ENCODE data around the gene GANC.
"Not testable (repeated sequence)": the region's sequence is repeated elsewhere in the genome, so short reads cannot be mapped to it uniquely, and the experiment has no call there.

GANC gene

GRCh38 chr15:42272939-42273899 lies at the start of gene GANC, which contains the start of gene TMEM87A:
GANC (plus strand) TSS chr15:42273201; CDS start chr15:42274482, 1,281 bp downstream.
TMEM87A (minus strand) TSS chr15:42273433; CDS start chr15:42273398, 35 bp downstream.
- peak; percentile 93 to 94 for DNase-seq

DNA sequence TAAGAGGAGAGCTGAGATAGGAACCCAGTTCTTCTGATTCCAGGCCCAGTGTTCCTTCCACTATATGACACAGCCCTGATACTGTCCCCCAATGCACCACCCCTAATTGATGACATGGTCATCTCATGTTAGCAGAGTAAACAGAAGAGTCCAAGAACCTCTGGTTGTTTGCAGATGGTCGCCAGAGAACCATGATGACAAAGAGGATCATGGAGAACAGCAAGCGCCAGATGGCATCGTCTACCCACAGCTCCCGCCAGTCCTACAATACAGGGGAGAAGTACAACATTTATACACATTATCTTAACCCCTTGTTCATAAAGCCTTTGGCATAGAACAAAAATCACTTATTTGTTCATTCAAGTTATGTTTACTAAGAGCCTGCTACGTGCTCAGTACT lies 46.4 kb upstream of the GANC start:
- no peak for DNase-seq

DNA sequence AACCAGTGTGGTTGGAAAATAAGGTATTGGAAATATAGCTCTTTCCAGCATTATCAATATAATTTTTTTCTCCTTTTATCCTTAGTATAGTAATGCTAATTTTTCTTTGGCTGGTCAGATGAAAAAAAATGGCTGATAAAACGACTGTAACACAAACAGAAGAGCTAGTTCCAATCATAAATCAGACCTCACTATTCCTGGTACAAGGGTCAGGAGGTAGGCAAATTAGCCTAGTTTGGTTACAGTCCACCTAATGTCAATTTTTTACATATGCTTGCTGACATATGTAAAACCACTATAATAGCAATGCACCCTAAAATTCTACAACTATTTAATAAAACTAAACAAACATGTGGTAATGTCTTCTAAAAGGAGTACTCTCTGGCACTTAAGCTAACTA lies 45.0 kb upstream of the GANC start:
- no peak for DNase-seq

DNA sequence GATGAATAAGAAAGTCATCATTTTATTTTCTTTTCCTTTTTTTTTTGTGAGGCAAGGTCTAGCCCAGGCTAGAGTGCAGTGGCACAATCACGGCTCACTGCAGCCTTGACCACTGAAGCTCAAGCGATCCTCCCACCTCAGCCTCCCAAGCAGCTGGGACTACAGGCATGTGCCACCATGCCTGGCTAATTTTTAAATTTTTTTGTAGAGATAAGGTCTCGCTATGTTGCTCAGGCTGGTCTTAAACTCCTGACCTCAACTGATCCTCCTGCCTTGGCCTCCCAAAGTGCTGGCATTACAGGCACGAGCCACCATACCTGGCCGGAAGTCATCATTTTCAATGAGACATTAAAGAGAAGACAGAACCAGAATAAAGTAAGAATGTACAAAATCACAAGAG lies 44.0 kb upstream of the GANC start:
- not testable (repeated sequence) for DNase-seq

GRCh38 chr15:42231088-42231487 lies 41.9 kb upstream of the GANC start:
- no peak for DNase-seq

GRCh38 chr15:42232606-42233005 lies 40.4 kb upstream of the GANC start:
- no peak for DNase-seq

GRCh38 chr15:42233107-42233506 lies 39.9 kb upstream of the GANC start:
- DNase-seq: no peak

DNA sequence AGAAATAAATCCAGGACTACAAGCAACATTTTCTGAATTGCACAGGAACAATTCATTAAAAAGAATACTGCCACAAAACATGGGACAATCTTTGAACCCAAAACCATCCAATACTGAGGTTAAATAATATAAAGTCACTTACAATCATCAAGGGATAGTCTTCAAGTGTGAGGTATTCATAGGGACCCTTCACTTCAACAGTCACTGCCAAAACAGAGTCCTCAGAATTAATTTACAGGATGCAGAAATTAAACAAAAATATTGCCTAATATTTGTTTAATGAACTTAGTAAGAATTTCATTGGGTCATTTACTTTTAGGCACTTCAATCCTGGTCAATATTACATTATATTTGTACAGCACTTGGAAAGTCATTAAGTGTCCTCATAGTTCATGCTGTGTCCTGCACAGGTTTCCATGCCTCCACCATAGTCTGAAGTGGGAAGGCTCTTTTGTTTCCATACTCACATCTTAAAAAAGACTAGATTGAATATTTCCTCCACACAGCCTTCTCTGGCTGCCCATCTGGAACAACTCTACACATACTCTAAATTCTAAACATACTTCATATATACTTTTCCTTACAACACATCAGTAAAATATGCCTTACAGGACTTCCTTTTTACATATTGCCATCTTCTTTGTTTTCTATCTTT lies 33.3 kb upstream of the GANC start:
- DNase-seq: no peak

DNA sequence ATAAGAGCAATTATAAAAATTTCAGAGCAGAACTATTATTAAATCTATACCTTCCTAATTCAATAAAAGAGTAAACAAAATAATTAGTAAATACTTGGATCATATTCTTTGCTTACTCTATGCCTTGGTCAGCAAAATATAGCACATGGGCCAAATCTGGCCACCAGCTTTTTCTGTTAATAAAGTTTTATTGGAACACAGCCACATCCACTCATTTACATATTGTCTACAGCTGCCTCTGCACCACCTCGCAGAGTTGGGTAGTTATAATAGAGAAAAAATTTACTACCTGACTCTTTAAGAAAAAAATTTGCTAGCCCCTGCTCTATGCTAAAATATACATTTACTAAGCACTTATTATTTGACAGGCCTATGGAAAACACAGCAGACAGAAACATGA lies 32.2 kb upstream of the GANC start:
- no peak for DNase-seq

- DNase-seq: no peak
Measured at GRCh38 chr15:42253300-42253699, 19.7 kb upstream of the GANC start.

GRCh38 chr15:42264795-42265194 lies 8.2 kb upstream of the GANC start:
- no peak for DNase-seq

GRCh38 chr15:42267286-42267685 lies 5.7 kb upstream of the GANC start:
- DNase-seq: no peak

- no peak for DNase-seq
Measured at GRCh38 chr15:42270551-42270950, 2.5 kb upstream of the GANC start.

GRCh38 chr15:42270996-42271395 lies 2.0 kb upstream of the GANC start:
- no peak for DNase-seq

DNA sequence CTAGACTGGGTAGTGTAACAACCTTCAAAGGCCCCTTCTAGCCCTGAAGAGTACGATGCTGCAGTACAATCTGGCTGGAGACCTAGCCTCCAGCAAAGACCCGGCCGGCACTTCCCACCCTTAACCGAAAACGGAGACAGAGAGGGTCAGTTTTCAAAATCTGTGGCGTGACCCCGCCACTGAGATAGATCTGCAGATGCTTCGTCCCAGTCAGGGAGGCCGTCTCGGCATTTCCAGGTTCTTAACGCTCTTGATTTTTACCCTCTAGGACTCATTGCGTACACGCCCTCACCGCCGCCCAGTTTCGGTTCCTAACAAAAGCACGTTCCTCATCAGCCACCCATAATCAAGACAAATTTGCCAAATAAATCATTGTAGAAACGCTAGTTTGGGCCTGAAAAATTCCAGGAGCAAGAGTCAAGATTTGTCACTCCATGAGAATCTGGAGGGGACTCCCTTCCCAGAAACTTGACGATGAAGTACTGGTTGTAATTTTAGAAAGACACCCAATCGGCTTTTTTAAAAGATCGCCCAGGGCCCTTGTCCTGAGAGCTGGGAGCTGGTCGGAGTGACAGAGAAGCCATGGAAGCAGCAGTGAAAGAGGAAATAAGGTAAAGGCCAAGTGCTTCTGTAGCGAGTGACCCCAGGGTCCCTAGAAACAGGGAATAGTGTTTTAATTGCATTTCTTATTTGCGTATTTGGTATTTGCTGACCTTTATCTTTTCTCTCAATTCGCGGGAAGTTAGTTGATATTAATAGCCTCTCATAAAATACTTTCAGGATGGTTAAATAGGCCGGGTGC lies 1.1 kb downstream of the GANC start:
- peak; percentile 61 to 62 for DNase-seq

DNA sequence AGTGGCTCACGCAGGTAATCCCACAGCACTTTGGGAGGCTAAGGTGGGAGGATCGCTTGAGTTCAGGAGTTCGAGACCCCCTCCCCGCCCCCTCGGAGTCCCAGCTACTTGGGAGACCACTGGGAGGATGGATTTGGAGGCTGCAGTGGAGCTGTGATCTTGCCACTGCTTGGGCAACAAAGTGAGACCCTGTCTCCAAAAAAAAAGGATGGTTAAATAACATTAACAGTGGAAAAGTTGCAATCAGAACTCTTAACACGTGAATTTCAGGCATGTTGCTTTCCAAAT lies 1.6 kb downstream of the GANC start:
- DNase-seq: no peak

- no peak for DNase-seq
Measured at GRCh38 chr15:42275780-42276391, 2.9 kb downstream of the GANC start.

DNA sequence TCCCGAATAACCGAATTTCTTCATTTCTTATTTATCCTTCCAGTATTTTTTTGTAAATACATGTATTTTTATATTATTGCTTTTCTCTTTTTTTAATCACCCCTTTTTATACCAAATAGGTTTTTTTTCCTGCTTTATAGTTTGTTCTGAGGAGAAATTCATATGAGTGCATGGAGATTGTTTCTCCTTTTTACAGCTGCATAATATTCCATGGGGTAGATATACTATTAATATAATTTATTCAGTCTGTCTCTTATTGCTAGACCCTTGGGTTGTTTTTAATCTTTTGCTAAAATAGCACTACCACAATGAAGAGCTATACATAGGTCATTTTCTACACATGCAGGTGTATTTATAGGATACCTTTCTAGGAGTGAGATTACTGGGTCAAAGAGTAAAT lies 3.8 kb downstream of the GANC start:
- DNase-seq: no peak

DNA sequence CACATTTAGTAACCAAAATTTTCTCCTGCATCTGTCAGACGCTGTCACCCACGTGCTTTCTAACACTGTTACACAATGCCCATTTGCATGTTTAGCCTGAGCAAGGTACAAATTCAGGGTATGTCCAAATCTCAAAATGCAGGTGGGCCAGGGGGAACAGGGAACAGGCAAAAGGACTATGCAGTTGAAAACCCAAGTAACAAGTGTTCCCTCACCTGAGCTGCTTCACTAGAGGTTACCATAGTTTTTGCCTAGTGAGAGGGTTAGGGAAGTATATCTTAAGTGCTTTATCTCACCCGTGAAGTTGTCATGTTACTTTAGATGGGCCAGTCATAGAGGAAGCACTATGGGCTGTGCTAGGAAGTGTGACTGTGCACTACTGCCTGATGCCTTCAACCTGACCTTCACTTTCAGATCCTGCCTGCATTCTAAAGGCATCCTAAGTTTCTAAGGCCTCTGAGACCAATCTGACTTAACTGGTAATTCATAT lies 6.3 kb downstream of the GANC start:
- DNase-seq: no peak

GRCh38 chr15:42282344-42282743 lies 9.3 kb downstream of the GANC start:
- DNase-seq: no peak

GRCh38 chr15:42282926-42283325 lies 9.9 kb downstream of the GANC start:
- DNase-seq: no peak

GRCh38 chr15:42283671-42284070 lies 10.7 kb downstream of the GANC start:
- DNase-seq: no peak

- no peak for DNase-seq
Measured at GRCh38 chr15:42284551-42284950, 11.6 kb downstream of the GANC start.

All from activated CD4-positive, alpha-beta T cell treated with anti-CD3 and anti-CD28 coated beads for 4 hours (primary cell).